HG02763 (cell line): ENCODE measurements around the gene UTP11.

Experiments used
- ATAC-seq: cut with Tn5 transposase; IDR thresholded peaks from one replicate; pipeline ENCODE4 v1.9.1; 2021; ENCODE audit warnings: mild to moderate bottlenecking, moderate library complexity; ENCODE audit not compliant: unreplicated experiment

Gene UTP11

GRCh38 chr1:38003261-38004250 lies 9.0 kb upstream of the UTP11 start:
- ATAC-seq: no peak

GRCh38 chr1:38004284-38005108 lies 8.0 kb upstream of the UTP11 start:
- no peak for ATAC-seq

DNA sequence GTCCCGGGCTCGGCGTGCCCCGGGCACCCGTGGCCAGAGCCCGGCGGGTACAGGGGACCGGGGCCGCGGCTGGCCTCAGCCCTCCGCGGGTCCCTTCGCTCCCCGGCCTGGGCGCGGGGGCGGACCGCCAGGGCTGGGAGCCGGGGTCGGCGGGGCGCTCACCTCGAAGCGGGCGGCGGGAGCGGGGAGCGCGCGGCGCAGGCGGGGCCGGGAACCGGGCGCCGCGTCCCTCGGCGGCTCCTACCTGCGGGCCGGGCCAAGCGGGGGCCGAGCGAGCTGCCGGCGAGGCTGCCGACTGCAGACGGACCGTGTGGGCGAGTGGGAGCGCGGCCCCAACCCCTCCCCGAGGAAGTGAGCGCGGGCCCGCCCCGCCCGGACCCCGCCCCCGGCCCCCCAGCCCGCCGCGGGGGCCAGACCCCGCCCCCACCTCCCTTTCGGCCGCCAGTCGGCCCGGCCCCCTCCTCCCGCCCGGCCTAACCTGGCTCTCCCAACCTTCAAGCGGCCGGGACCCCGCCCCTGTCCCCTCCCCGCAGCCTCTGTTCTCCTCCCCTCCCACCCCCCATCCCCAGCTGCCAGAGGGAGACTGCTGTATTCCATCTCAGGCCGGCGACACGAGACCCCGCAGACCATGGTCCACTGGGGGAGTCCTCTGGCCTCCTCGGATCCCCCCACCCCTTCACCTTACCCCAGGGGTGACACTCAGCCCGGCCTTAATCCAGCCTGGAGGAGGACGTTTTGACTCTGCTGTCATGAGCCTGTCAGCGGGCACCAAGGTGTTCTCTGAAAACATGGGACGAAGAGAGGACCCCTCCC lies 7.1 kb upstream of the UTP11 start, which contains the start of gene FHL3:
TSS of gene FHL3 (minus strand) at position 320 of the 813 bp plus-strand sequence. CDS start 6,102 bp downstream, outside the sequence.
- no peak for ATAC-seq

- ATAC-seq: no peak
Measured at GRCh38 chr1:38006008-38006828, 6.3 kb upstream of the UTP11 start.

- ATAC-seq: no peak
Measured at GRCh38 chr1:38009088-38009840, 3.3 kb upstream of the UTP11 start.

GRCh38 chr1:38009841-38010180 lies 2.7 kb upstream of the UTP11 start:
- no peak for ATAC-seq

DNA sequence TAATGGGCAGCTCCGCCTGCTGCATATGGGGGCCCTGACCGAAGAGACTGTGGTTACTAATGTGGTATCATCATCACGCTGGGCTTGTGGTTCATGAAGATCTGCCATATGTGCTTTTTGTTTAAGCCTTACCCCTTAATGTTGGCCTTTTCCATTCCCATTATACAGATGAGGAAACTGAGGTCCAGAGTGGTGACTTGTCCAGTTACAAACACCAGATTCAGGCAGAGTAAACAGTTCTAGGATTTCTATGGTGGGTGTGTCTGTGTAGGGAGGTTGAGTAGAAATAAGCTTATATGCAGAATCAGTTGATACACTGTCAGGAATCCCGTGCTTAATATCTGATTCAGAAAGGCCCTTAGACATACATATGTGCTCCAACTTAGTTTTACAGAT lies 691 bp downstream of the UTP11 start:
- ATAC-seq: no peak

DNA sequence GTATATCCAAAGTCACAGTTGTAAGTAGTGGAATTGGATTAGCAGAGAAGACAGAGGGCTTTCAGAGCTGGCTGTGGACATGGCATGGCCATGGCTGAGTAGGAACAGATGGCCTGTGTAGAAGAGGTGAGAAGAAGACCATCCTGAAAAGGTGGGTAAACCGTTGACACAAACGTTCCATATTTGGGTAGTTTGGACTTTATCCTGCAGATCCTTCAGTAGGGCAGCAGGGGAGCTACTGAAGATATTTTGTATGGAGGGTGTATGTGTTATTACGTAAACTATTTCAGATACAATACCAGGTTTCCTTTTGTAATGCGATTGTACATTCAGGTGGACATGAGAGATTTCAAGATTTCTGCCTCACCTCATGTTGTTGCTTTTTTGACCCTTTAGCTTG lies 1.6 kb downstream of the UTP11 start:
- ATAC-seq: no peak

- no peak for ATAC-seq
Measured at GRCh38 chr1:38014724-38015424, 2.3 kb downstream of the UTP11 start.

DNA sequence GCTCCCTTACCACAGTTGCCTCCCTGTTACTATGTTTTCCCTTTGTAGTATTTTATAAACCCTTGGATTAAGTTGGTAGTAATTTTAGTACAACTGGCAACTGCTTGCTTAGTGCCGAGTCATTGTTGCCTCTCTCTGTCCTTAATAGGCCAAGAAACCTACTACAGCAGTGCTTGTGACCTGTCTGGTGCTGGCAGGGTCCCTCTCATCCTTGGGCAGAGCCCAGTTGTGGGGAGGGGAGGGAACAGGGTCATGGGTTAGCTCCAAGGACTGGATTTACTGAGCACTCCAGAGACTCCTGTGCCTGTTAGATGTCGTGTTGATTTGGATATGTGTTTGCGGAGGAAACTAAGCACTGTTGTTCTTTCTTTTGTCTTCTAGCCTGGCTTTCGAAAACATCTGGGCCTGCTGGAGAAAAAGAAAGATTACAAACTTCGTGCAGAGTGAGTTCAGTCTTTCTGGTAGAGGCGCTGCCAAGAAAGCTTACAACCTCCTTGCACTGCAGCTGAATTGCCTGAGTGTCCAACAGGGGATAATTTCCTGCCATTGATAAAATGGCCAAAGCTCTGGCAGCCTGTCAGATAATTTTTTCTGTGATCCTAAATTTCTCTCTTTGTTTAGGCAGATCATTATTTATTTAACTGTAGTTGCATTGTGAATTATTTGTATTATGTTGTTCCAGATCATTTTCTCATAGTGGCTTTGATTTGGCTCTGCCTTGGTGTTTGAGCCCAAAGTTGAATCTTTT lies 3.6 kb downstream of the UTP11 start:
- ATAC-seq: no peak

GRCh38 chr1:38018864-38019343 lies 6.4 kb downstream of the UTP11 start:
- no peak for ATAC-seq

GRCh38 chr1:38020396-38020795 lies 7.9 kb downstream of the UTP11 start:
- no peak for ATAC-seq

DNA sequence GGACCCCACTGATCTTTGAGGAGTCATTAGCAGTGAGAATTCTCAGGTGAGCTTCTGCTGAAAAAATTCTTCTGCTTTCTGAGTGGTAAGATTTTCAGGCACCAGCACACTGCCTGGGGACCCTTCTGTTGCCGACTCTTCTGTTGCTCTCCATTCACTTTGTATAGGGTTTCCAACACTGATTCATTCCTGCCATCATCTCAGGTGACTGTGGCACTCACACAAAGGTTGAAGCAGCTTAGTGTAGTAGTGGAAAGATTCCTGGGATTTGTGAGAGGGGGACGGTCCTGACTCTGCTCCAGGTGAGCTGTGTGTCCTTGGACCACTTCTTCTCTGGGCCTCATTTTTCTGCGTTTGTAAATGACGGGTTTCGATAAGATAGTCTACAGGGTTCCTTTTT lies 9.4 kb downstream of the UTP11 start:
- ATAC-seq: no peak

- ATAC-seq: no peak
Measured at GRCh38 chr1:38022810-38023209, 10.3 kb downstream of the UTP11 start.

DNA sequence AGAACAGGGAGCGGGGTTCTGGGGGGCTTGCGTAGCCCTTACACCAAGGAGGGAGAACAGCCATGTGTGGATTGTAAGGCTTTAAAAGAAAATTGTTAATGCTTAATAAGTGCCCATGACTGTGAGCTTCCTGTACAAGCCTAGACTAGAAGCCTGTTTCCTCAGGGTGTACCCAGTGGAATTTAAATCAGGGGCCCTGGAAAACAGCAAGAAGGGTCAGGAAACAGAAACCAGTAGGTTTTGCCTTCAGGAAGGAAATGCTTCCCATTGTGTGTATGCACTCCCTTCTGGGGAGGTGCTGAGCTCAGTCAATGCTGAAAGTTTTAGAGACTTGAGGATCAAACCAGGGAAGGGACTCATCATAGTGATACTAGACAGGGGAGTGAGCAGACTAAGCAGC lies 12.7 kb downstream of the UTP11 start:
- ATAC-seq: no peak

DNA sequence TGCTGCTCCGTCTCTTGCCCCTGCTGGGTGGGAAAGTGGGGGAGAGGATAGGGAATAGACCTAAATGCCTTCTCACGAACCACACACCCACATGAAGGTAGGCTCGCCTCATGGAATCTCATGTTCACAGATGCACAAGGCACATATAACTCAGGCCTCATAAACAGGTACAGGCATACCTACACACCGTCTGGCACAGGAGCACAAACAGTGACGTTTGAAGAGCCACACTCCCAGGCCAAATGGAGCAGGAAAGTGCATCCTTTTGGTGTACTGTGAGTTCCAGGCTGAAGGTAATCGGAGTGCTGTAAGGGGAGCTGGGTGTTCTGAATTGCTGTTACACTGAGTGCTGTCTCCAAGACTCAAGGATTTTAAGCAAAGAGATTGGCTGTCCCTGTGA lies 13.1 kb downstream of the UTP11 start:
- no peak for ATAC-seq

DNA sequence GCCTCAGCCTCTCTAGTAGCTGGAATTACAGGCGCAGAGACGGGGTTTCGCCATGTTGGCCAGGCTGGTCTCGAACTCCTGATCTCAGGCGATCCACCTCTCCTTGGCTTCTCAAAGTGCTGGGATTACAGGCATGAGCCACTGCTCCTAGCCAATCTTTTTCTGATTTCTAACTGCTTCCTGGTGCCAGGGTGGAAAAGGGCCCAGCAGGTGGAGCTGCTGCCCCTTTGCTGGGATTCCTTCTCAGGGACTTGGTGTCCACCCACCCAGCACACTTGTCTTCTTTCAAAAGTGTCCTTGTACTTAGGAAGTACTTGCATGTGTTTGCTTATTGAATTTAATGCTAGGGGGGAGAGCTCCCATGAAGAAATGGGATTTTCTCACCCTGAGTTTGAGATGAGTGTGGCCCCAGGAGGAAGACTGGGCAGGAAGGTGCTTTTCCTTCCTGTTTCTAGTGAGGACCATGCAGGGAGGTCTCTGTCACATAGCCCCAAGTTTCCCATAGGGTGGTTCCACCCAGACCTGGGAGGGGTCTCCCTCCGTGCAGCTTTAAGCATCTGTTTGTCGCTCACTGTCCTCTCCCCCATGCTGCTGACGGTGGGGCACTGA lies 14.2 kb downstream of the UTP11 start:
- ATAC-seq: no peak
